Stimulated activated CD8-positive, alpha-beta memory T cell treated with anti-CD3 and anti-CD28 coated beads, Interleukin-7, amount 100 ng/mL, for 1 hour (primary cell): ENCODE data around the gene PBX3.

ENCODE experiments used
- DNase-seq, 2 donors: peaks; one replicate each; pipeline ENCODE4 v3.0.0-alpha.2; 2020; ENCODE audit warnings: low read depth in 2 of 2

Gene PBX3

GRCh38 chr9:125867751-125868415 lies 120.7 kb downstream of the PBX3 start:
- no peak for DNase-seq

- no peak for DNase-seq
These were observed 131.0 kb downstream of the PBX3 start for GRCh38 chr9:125878164-125878631.

GRCh38 chr9:125881042-125881441 lies 133.9 kb downstream of the PBX3 start:
- DNase-seq: no peak

GRCh38 chr9:125883565-125884217 lies 136.5 kb downstream of the PBX3 start:
- no peak for DNase-seq

GRCh38 chr9:125884218-125884595 lies 137.0 kb downstream of the PBX3 start:
- no peak for DNase-seq

- no peak for DNase-seq
These were observed 138.3 kb downstream of the PBX3 start for GRCh38 chr9:125885405-125886034.

- DNase-seq: no peak
These were observed 139.2 kb downstream of the PBX3 start for GRCh38 chr9:125886365-125886764.

GRCh38 chr9:125887172-125887571 lies 140.0 kb downstream of the PBX3 start:
- no peak for DNase-seq

GRCh38 chr9:125888211-125888610 lies 141.0 kb downstream of the PBX3 start:
- DNase-seq: no peak

GRCh38 chr9:125889112-125889475 lies 141.9 kb downstream of the PBX3 start:
- DNase-seq: no peak

- no peak for DNase-seq
These were observed 142.6 kb downstream of the PBX3 start for GRCh38 chr9:125889476-125890419.

- DNase-seq: no peak
These were observed 143.7 kb downstream of the PBX3 start for GRCh38 chr9:125890826-125891225.

GRCh38 chr9:125893277-125893676 lies 146.1 kb downstream of the PBX3 start:
- no peak for DNase-seq

GRCh38 chr9:125894566-125894965 lies 147.4 kb downstream of the PBX3 start:
- no peak for DNase-seq

- DNase-seq: no peak
These were observed 149.2 kb downstream of the PBX3 start for GRCh38 chr9:125896404-125896803.

- DNase-seq: no peak
These were observed 149.8 kb downstream of the PBX3 start for GRCh38 chr9:125896964-125897363.

- no peak for DNase-seq
These were observed 150.3 kb downstream of the PBX3 start for GRCh38 chr9:125897481-125897880.

- no peak for DNase-seq
These were observed 155.0 kb downstream of the PBX3 start for GRCh38 chr9:125902214-125902613.

- DNase-seq: no peak
These were observed 155.8 kb downstream of the PBX3 start for GRCh38 chr9:125902831-125903512.

- no peak for DNase-seq
These were observed 157.1 kb downstream of the PBX3 start for GRCh38 chr9:125904155-125904851.

GRCh38 chr9:125906144-125906543 lies 159.0 kb downstream of the PBX3 start:
- DNase-seq: no peak
